C4-2B (cell line): ENCODE data around the gene FAT3.

Experiments used
- H3K27ac ChIP-seq: fragments of 450-650 bp; 2 replicates; pipeline ENCODE4 v1.5.1; 2017
- CTCF ChIP-seq: fragments of 450-650 bp; conservative IDR thresholded peaks from 2 replicates; pipeline ENCODE4 v1.5.1; 2017; ENCODE audit warnings: mild to moderate bottlenecking
- ZFX ChIP-seq: fragments of 450-650 bp; IDR thresholded peaks from 2 replicates; pipeline ENCODE4 v1.6.1; 2017

Gene FAT3

GRCh38 chr11:92222701-92223100, 1.9 kb upstream of the FAT3 start:
- no peak for TF ChIP-seq ZFX
- TF ChIP-seq CTCF = no peak
- no peak overlapping the region for H3K27ac ChIP-seq

GRCh38 chr11:92224054-92224406, 588 bp upstream of the FAT3 start:
- no peak for TF ChIP-seq ZFX
- TF ChIP-seq CTCF = no peak
- no peak overlapping the region for H3K27ac ChIP-seq

- TF ChIP-seq ZFX = no peak
- no peak for TF ChIP-seq CTCF
Observed at GRCh38 chr11:92225125-92225567, 528 bp downstream of the FAT3 start.

GRCh38 chr11:92225568-92226330, 1.1 kb downstream of the FAT3 start:
- H3K27ac ChIP-seq = no peak overlapping the region
- no peak for TF ChIP-seq ZFX
- TF ChIP-seq CTCF = no peak

More at GRCh38 chr11:92225125-92225567, 528 bp downstream of the FAT3 start:
- H3K27ac ChIP-seq = no peak overlapping the region

GRCh38 chr11:92226331-92227229, 2.0 kb downstream of the FAT3 start:
- no peak overlapping the region for H3K27ac ChIP-seq
- no peak for TF ChIP-seq CTCF
- TF ChIP-seq ZFX = no peak

- no peak for TF ChIP-seq CTCF
- no peak for TF ChIP-seq ZFX
- no peak overlapping the region for H3K27ac ChIP-seq
Observed at GRCh38 chr11:92227230-92227814, 2.7 kb downstream of the FAT3 start.
